ENCODE measurements around the gene DHRS3. TPM values are rescaled to one million over a fixed set of nuclear protein-coding genes. Genes with fewer than 3 reads are reported as not detected.

Gene DHRS3
- total RNA-seq, 1 donor, result 161 TPM

- Histone ChIP-seq H3K36me3 (ENCODE audit: insufficient read depth, low read length) (peaks cover 24% of the 10 kb centered on the region), H3K27me3 (ENCODE audit: insufficient read depth, low read length) (no peaks in the 10 kb centered on the region)
Observed at GRCh38 chr1:12584900-12585525, 33.0 kb downstream of the DHRS3 start.

GRCh38 chr1:12583484-12583883 lies 34.5 kb downstream of the DHRS3 start:
- H3K36me3 ChIP-seq (ENCODE audit: insufficient read depth, low read length), result peaks cover 34% of the 10 kb centered on the region
- H4K20me1 ChIP-seq (ENCODE audit: insufficient read depth, low read length), result peaks cover 30% of the 10 kb centered on the region
- H3K79me2 ChIP-seq (ENCODE audit: insufficient read depth, low read length), result peaks cover 17% of the 10 kb centered on the region
- H2AFZ ChIP-seq (ENCODE audit: low read length), result no peak overlapping the region
- peaks cover 10% of the 10 kb centered on the region for H3K4me1 ChIP-seq (ENCODE audit: insufficient read depth, low read length)
- H3K27me3 ChIP-seq (ENCODE audit: insufficient read depth, low read length), result no peaks in the 10 kb centered on the region
- no peak for TF ChIP-seq CTCF (IDR thresholded peaks at IDR 0.05; ENCODE audit: extremely low read depth, low read depth, low read length)
- no peak overlapping the region for H3K27ac ChIP-seq (ENCODE audit: low read depth, low read length)
- H3K9me3 ChIP-seq (ENCODE audit: low read depth, low read length), result no peaks in the 10 kb centered on the region
- no peak overlapping the region for H3K4me2 ChIP-seq (ENCODE audit: insufficient read depth, low read length)
- DNase-seq (ENCODE audit: insufficient read length, low spot score, missing footprints), result no peak
- H3K4me3 ChIP-seq (ENCODE audit: insufficient read depth, low read length), result no peak overlapping the region

More at GRCh38 chr1:12584900-12585525, 33.0 kb downstream of the DHRS3 start:
- Histone ChIP-seq H3K79me2 (ENCODE audit: insufficient read depth, low read length) (peaks cover 21% of the 10 kb centered on the region), H4K20me1 (ENCODE audit: insufficient read depth, low read length) (peaks cover 27% of the 10 kb centered on the region), H3K27ac (ENCODE audit: low read depth, low read length) (no peak overlapping the region), H3K4me1 (ENCODE audit: insufficient read depth, low read length) (peaks cover 12% of the 10 kb centered on the region), H3K4me3 (ENCODE audit: insufficient read depth, low read length) (no peak overlapping the region), H2AFZ (ENCODE audit: low read length) (no peak overlapping the region), H3K9me3 (ENCODE audit: low read depth, low read length) (no peaks in the 10 kb centered on the region), H3K4me2 (ENCODE audit: insufficient read depth, low read length) (no peak overlapping the region)
- no peak for TF ChIP-seq CTCF (IDR thresholded peaks at IDR 0.05; ENCODE audit: extremely low read depth, low read depth, low read length)
- no peak for DNase-seq (ENCODE audit: insufficient read length, low spot score, missing footprints)

- Histone ChIP-seq H3K36me3 (ENCODE audit: insufficient read depth, low read length) (peaks cover 42% of the 10 kb centered on the region), H4K20me1 (ENCODE audit: insufficient read depth, low read length) (peaks cover 24% of the 10 kb centered on the region), H3K79me2 (ENCODE audit: insufficient read depth, low read length) (peaks cover 14% of the 10 kb centered on the region), H3K27ac (ENCODE audit: low read depth, low read length) (no peak overlapping the region), H3K4me2 (ENCODE audit: insufficient read depth, low read length) (no peak overlapping the region), H3K4me3 (ENCODE audit: insufficient read depth, low read length) (no peak overlapping the region), H3K27me3 (ENCODE audit: insufficient read depth, low read length) (no peaks in the 10 kb centered on the region), H3K9me3 (ENCODE audit: low read depth, low read length) (no peaks in the 10 kb centered on the region), H2AFZ (ENCODE audit: low read length) (no peak overlapping the region), H3K4me1 (ENCODE audit: insufficient read depth, low read length) (peaks cover 9% of the 10 kb centered on the region)
- DNase-seq (ENCODE audit: insufficient read length, low spot score, missing footprints), result no peak
- TF ChIP-seq CTCF (IDR thresholded peaks at IDR 0.05; ENCODE audit: extremely low read depth, low read depth, low read length), result no peak
Observed at GRCh38 chr1:12582649-12583048, 35.4 kb downstream of the DHRS3 start.

- Histone ChIP-seq H3K4me2 (ENCODE audit: insufficient read depth, low read length) (no peak overlapping the region), H3K4me3 (ENCODE audit: insufficient read depth, low read length) (no peak overlapping the region), H3K9me3 (ENCODE audit: low read depth, low read length) (no peaks in the 10 kb centered on the region), H3K79me2 (ENCODE audit: insufficient read depth, low read length) (peaks cover 11% of the 10 kb centered on the region), H3K27ac (ENCODE audit: low read depth, low read length) (no peak overlapping the region), H2AFZ (ENCODE audit: low read length) (no peak overlapping the region), H3K4me1 (ENCODE audit: insufficient read depth, low read length) (peaks cover 9% of the 10 kb centered on the region), H3K27me3 (ENCODE audit: insufficient read depth, low read length) (no peaks in the 10 kb centered on the region), H3K36me3 (ENCODE audit: insufficient read depth, low read length) (peaks cover 51% of the 10 kb centered on the region), H4K20me1 (ENCODE audit: insufficient read depth, low read length) (peaks cover 20% of the 10 kb centered on the region)
- DNase-seq (ENCODE audit: insufficient read length, low spot score, missing footprints), result no peak
- no peak for TF ChIP-seq CTCF (IDR thresholded peaks at IDR 0.05; ENCODE audit: extremely low read depth, low read depth, low read length)
Observed at GRCh38 chr1:12581179-12581578, 36.8 kb downstream of the DHRS3 start.

All from osteoblast (primary cell).